GM10266 (cell line): ENCODE data around the gene CDRT4.

Experiments
- DNase-seq: peaks from one replicate; pipeline ENCODE4 v3.0.0; 2012; ENCODE audit errors: extremely low spot score
- TF ChIP-seq, protein P1 (sequence below): IDR thresholded peaks from 2 replicates; pipeline ENCODE4 v1.5.1; 2012; ENCODE audit warnings: mild to moderate bottlenecking, low read depth; ENCODE audit not compliant: control insufficient read depth, insufficient read depth; ENCODE audit errors: missing control alignments

Gene CDRT4

DNA sequence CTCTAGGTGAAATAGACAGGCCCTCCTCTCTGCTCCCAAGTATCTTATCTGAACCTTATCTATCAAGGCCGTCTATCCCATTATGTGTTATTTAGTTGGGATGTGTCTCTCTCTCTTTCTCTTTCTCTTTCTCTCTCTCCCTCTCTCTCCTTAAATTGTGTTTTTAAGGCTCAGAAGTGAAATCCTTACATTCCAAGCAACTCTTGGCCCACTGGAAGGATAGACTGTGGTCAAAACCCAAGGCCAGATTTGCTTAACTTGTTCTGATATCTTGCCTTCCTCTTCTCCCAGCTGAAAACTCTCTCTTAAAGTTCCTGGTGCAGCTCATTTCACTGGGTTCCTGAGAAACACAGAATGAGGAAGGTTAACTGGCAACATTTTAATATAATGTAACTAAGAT is 14.7 kb downstream of the CDRT4 start:
- no peak for DNase-seq
- TF ChIP-seq, protein P1, sequence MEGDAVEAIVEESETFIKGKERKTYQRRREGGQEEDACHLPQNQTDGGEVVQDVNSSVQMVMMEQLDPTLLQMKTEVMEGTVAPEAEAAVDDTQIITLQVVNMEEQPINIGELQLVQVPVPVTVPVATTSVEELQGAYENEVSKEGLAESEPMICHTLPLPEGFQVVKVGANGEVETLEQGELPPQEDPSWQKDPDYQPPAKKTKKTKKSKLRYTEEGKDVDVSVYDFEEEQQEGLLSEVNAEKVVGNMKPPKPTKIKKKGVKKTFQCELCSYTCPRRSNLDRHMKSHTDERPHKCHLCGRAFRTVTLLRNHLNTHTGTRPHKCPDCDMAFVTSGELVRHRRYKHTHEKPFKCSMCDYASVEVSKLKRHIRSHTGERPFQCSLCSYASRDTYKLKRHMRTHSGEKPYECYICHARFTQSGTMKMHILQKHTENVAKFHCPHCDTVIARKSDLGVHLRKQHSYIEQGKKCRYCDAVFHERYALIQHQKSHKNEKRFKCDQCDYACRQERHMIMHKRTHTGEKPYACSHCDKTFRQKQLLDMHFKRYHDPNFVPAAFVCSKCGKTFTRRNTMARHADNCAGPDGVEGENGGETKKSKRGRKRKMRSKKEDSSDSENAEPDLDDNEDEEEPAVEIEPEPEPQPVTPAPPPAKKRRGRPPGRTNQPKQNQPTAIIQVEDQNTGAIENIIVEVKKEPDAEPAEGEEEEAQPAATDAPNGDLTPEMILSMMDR, result no peak

DNA sequence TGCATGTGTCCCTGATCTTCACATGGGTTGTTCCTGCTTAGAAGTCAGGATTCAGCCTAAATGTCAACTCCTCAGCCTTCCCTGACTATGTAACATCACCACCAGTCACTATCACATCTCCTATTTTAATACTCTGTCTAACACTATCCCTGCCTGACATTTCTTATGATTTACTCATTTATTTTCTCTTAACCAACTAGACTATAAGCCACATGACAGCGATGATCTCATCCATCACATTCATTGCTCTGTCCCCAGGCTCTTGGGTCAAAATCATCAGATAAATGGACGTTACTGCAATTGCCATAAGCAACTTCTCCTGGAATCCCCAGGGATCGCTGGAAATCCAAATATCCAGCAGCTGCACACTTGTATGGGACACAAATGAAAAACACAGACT is 15.7 kb downstream of the CDRT4 start:
- DNase-seq, result no peak
- TF ChIP-seq, protein P1, result no peak

DNA sequence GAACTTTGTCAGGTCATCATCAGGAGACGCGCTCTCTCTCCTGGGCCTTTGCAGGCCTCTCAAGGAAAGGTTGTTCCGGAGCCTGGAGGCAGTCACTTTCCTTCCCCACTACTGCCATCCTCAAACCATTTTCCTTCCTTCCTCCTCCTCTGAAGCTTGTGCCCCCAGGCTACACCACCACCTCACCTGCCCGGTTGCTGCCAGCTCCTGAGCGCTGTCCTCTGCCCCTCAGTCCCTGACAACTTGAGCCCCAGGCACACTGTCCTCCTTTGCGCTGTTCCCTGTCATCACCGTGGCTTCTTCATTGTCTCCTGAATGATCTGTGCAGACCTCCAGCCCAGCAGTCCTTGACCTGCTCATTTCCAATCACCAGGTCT is 18.9 kb downstream of the CDRT4 start:
- no peak for DNase-seq
- TF ChIP-seq, protein P1, result no peak

DNA sequence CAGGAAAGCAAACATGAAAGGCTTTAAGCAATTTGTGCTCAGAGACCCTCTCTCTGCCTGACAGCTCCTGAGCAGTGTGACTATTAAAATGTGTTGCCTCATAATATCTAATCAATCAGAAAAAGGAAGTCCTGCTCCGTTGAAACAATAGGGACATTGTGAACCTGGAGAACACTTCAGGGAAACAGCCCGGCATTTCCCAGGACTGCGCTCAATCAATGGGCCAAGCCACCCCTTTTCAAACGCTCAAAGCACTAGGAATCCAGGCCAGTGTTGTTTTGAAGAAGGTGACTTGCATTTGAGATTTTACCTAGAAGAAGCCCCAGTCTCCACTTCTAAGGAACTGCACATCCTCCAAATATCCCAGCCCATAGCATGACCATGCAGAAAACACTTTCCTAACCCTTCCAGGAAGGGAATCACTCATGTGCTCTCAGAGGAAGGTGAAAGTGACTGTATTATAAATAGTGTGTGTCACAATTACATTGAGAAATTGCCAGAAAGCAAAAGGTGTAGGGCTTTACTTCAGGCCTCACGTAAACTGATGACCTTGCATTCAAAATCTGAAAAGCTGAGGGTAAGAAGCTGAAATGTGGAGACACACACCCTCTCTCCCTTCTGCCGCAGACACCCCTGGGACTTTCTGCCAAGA is 19.4 kb downstream of the CDRT4 start:
- TF ChIP-seq, protein P1, result no peak
- DNase-seq, result no peak

DNA sequence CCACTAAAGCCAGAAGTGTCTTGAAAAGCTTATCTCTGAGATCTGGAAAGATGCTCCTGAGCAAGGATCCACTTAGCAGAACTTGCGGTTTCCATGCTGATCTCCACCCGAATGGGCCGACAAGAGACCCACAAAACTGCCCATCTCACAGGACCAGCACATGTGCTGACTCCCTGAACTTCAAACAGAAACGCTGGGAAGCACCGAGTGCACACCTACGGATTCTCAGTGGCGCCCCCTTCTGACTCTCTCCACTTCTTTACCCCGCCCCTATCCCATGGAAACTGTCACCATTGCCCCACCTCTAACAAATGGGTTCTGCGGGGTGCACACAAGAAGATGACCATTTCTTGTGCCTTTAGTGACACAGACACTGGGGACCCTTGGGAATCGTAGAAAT is 21.4 kb downstream of the CDRT4 start:
- DNase-seq, result no peak
- TF ChIP-seq, protein P1, result no peak

DNA sequence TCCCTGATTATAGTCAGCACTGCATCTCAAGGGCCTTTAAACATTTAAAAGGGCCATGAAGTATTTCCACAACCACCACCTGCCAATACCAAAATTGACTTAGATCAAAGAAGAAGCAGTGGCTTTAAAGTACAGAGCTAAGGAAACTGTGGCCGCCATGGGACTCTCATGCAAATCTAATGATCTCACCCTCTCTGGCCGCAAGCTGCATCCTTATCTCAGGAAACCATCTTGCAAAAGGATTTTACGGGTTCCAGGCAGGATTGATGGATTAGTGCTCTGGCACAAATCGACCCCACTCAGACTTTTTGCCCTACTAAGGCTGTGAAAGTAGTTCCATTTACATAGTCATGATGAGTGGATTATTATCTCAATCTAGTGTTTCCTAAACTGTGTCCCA is 22.6 kb downstream of the CDRT4 start:
- TF ChIP-seq, protein P1, result no peak
- DNase-seq, result no peak

DNA sequence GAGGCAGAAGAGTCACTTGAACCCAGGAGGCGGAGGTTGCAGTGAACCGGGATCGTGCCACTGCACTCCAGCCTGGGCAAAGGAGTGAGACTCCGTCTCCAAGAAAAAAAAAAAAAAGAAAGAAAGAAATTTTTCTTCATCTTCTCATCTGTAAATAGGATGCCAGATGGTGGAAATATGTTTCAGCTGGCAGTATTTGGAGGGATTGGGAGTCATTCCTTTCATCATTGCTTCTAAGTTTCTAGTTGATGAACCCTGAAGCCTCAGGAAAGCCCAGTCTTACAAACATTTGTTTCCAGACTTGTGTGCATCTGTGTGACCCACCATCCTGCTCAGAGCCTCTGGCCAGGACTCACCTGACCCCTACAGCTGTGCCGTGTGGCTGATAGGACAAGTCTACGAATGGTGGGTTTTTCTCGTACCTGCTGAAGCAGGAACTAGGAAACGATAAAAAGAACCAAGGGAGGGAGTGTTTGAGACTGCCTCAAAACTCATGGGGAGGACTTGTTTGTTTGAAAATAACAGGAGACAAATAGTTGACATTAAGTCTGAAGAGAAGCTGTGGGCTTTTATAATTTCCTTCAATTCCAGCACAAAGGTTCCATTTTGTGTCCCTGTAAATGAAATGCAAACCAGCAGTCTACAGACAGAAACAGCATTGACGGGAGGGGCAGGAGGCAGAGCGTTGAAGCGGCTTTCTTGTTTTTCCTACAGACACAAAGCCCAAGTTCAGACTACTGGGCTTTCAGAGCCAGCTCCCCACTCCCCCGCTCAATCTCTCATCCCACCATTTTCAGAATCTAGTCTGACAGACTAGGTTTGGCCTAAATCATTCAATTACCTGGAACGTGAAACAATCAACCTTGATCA is 24.9 kb downstream of the CDRT4 start:
- TF ChIP-seq, protein P1, result no peak
- no peak for DNase-seq
